Panc1 (cell line): ENCODE data around the gene ART5.

Source experiments
- CTCF ChIP-seq: fragments of 450-650 bp; IDR thresholded peaks from 2 replicates; pipeline ENCODE4 v1.5.1; 2017; ENCODE audit warnings: mild to moderate bottlenecking
- POLR2AphosphoS5 ChIP-seq: IDR thresholded peaks from 2 replicates; pipeline ENCODE4 v1.6.1; 2012; ENCODE audit warnings: mild to moderate bottlenecking, low read depth, low read length, moderate library complexity
- REST ChIP-seq, 2 experiments: IDR thresholded peaks; 2 replicates each; pipeline ENCODE4 v1.6.1; 2011 to 2012; ENCODE audit warnings: low read depth in 2 of 2, control low read depth in 1 of 2, low read length in 1 of 2, mild to moderate bottlenecking in 1 of 2, moderate library complexity in 1 of 2; ENCODE audit not compliant: insufficient read depth in 1 of 2

GRCh38 chr11:3641701-3642070 is at the start of gene ART5:
- TF ChIP-seq POLR2AphosphoS5 (no peak), CTCF (no peak), REST (IDR thresholded peaks at IDR 0.05; ENCODE audit: insufficient read depth in 1 of 2, low read depth in 2 of 2, low read length in 1 of 2) (no peak)
